K562 (cell line): Measurements from ENCODE around the gene CACNB2. TPM values are rescaled to one million over a fixed set of nuclear protein-coding genes. Genes with fewer than 3 reads are reported as not detected.
A peak's percentile ranks its signal among the peaks of the same experiment; 100 is the strongest.

ENCODE experiments used
- ATAC-seq: fragments of 200-7000 bp; cut with Tn5 transposase; 3 replicates; pipeline ENCODE4 v1.9.1; 2020; ENCODE audit warnings: moderate library complexity
- BruUV-seq: library from RNA; stranded (reverse); fragments of 400-500 nt; replicated peaks from 2 replicates; lab custom pipeline; 2021; lab: Mats Ljungman, UMichigan
- CTCF ChIA-PET: fragments of 300-600 bp; formaldehyde crosslinking; extraction: SDS; loops from one replicate; lab custom pipeline; 2021; ENCODE audit warnings: low intra/inter-chr PET ratio; lab: Yijun Ruan, JAX
- POLR2A ChIA-PET: fragments of 300-600, 350-650 bp; sonication (Branson Sonifier 250); formaldehyde crosslinking; extraction: SDS; loops from one replicate; lab custom pipeline; 2021; ENCODE audit warnings: antibody characterized with exemption, inconsistent platforms; lab: Yijun Ruan, JAX
- DNase-seq, 4 experiments: peaks; one replicate each; pipeline versions ENCODE4 v3.0.0 to v3.0.0-alpha.2; 2011 to 2018; ENCODE audit warnings: low spot score in 3 of 4, mixed read lengths in 3 of 4; ENCODE audit errors: extremely low read depth in 1 of 4
- FAIRE-seq: peaks from 2 replicates; lab custom pipeline; 2011; peaks lifted over from hg19 to GRCh38; lab: Jason Lieb, UNC
- H2AFZ ChIP-seq: 2 replicates; pipeline ENCODE4 v1.6.0; 2011; ENCODE audit warnings: low read depth, low read length, control low read depth, inconsistent platforms
- H3K27ac ChIP-seq: fragments of 200-600 bp; 3 replicates; pipeline ENCODE4 v1.8.0; 2011; ENCODE audit warnings: low read depth, mild to moderate bottlenecking, control low read depth, inconsistent platforms, low read length, moderate library complexity, mixed read lengths; ENCODE audit errors: extremely low read depth
- H3K27me3 ChIP-seq, 2 experiments: fragments of 300-600 bp in 1 of 2; 2 replicates in 1 of 2; 3 replicates in 1 of 2; pipeline versions ENCODE4 v1.6.0 to v1.8.0; 2011; ENCODE audit warnings: inconsistent platforms in 2 of 2, low read length in 2 of 2, mild to moderate bottlenecking in 1 of 2, mixed read lengths in 1 of 2, moderate library complexity in 1 of 2; ENCODE audit not compliant: control insufficient read depth in 2 of 2, insufficient read depth in 2 of 2
- H3K36me3 ChIP-seq: fragments of 300-600 bp; 3 replicates; pipeline ENCODE4 v1.8.0; 2011; ENCODE audit warnings: mild to moderate bottlenecking, low read length, inconsistent platforms; ENCODE audit not compliant: control insufficient read depth, insufficient read depth
- H3K4me1 ChIP-seq, 2 experiments: fragments of 200-600 bp in 1 of 2; replicated peaks in 1 of 2; 2 replicates in 1 of 2; 3 replicates in 1 of 2; pipeline versions ENCODE4 v1.5.1 to v1.8.0; 2011; ENCODE audit warnings: inconsistent platforms in 2 of 2, low read length in 2 of 2, mild to moderate bottlenecking in 1 of 2, mixed read lengths in 1 of 2, moderate library complexity in 1 of 2; ENCODE audit not compliant: control insufficient read depth in 2 of 2, insufficient read depth in 2 of 2
- H3K4me2 ChIP-seq: 2 replicates; pipeline ENCODE4 v1.6.1; 2011; ENCODE audit warnings: low read length, control low read depth, inconsistent platforms, mixed read lengths; ENCODE audit not compliant: insufficient read depth
- H3K4me3 ChIP-seq: fragments of 200-600 bp; sonication (generic), shearing (Covaris generic); 2 replicates; pipeline ENCODE4 v1.5.1; 2016; ENCODE audit warnings: control low read depth, inconsistent platforms
- H3K79me2 ChIP-seq: fragments of 200-600 bp; 3 replicates; pipeline ENCODE4 v1.8.0; 2011; ENCODE audit warnings: low read length, inconsistent platforms; ENCODE audit not compliant: control insufficient read depth, insufficient read depth
- H3K9ac ChIP-seq, 2 experiments: 2 replicates each; pipeline versions ENCODE4 v1.6.0 to v1.6.1; 2011; ENCODE audit warnings: low read depth in 2 of 2, low read length in 2 of 2, control low read depth in 1 of 2, inconsistent platforms in 1 of 2, mild to moderate bottlenecking in 1 of 2, mixed read lengths in 1 of 2; ENCODE audit not compliant: insufficient read depth in 1 of 2
- H3K9me1 ChIP-seq: one replicate; pipeline ENCODE4 v1.6.0; 2011; ENCODE audit warnings: inconsistent platforms, mild to moderate bottlenecking, low read length, moderate library complexity; ENCODE audit not compliant: control insufficient read depth, insufficient read depth
- H3K9me3 ChIP-seq: replicated peaks from 2 replicates; pipeline ENCODE4 v1.5.1; 2011; ENCODE audit warnings: low read depth, low read length, inconsistent platforms; ENCODE audit not compliant: control insufficient read depth, insufficient read depth
- H4K20me1 ChIP-seq: replicated peaks from 2 replicates; pipeline ENCODE4 v1.6.1; 2011; ENCODE audit warnings: low read length, inconsistent platforms, mixed read lengths; ENCODE audit not compliant: control insufficient read depth, insufficient read depth
- CBX3 ChIP-seq, 2 experiments: IDR thresholded peaks; 1 replicate in 1 of 2; 2 replicates in 1 of 2; pipeline ENCODE4 v1.6.1; 2012; ENCODE audit warnings: inconsistent platforms in 2 of 2, low read length in 2 of 2, borderline replicate concordance in 1 of 2, control low read depth in 1 of 2
- CXXC5 ChIP-seq: fragments of 250-450 bp; sonication (Bioruptor Pico); IDR thresholded peaks from 2 replicates; pipeline ENCODE4 v1.8.0; 2022; ENCODE audit warnings: inconsistent platforms, mild to moderate bottlenecking, moderate library complexity
- FOSL1 ChIP-seq: fragments of 200-800 bp; sonication (Bioruptor generic); conservative IDR thresholded peaks from 2 replicates; pipeline ENCODE4 v1.6.1; 2016; ENCODE audit warnings: missing genetic modification characterization, missing compliant biosample characterization
- KLF1 ChIP-seq: fragments of 450-650 bp; IDR thresholded peaks from 2 replicates; pipeline ENCODE4 v1.6.1; 2016; ENCODE audit warnings: missing genetic modification characterization, missing compliant biosample characterization
- SIX5 ChIP-seq, 2 experiments: IDR thresholded peaks; 2 replicates each; pipeline ENCODE4 v1.6.1; 2011; ENCODE audit warnings: low read length in 2 of 2, borderline replicate concordance in 1 of 2, low read depth in 1 of 2, mild to moderate bottlenecking in 1 of 2, moderate library complexity in 1 of 2; ENCODE audit not compliant: insufficient read depth in 1 of 2
- SREBF2 ChIP-seq: sonication (generic); formaldehyde crosslinking; IDR thresholded peaks from 2 replicates; pipeline ENCODE4 v1.4.0; 2020; ENCODE audit warnings: mild to moderate bottlenecking, missing genetic modification reagents
- YBX1 ChIP-seq: fragments of 450-650 bp; IDR thresholded peaks from 2 replicates; pipeline ENCODE4 v1.7.1; 2016; ENCODE audit warnings: mild to moderate bottlenecking
- ZNF778 ChIP-seq: fragments of 450-650 bp; formaldehyde crosslinking; IDR thresholded peaks from 2 replicates; pipeline ENCODE4 v1.4.0; 2020; ENCODE audit warnings: mild to moderate bottlenecking, moderate library complexity
- WGBS: fragments of 100-300 bp; shearing (Covaris generic); methylation state at CpG from one replicate; pipeline ENCODE4 v1.1.6; 2016; ENCODE audit warnings: low coverage, mixed read lengths; ENCODE audit not compliant: insufficient coverage; ENCODE audit errors: missing lambda C conversion rate; 5-methylcytosine and 5-hydroxymethylcytosine counted together
- in situ Hi-C: fragments of 300-500 bp; cut with MboI; formaldehyde crosslinking; loops from 4 replicates; pipeline ENCODE4 v1.15.0; 2018; ENCODE audit warnings: inconsistent platforms, mixed read lengths
- intact Hi-C: fragments of 100-400 bp; cut with micrococcal nuclease; formaldehyde crosslinking; loops from 2 replicates; pipeline ENCODE4 v1.14.2; 2022
- polyA plus RNA-seq, 8 experiments: library from polyadenylated mRNA; depleted of rRNA in 4 of 8; stranded (reverse) in 5 of 8; unstranded in 3 of 8; fragments of >200 nt; fragmentation: Nextera tagmentation in 2 of 8; fragmentation: Illumina TruSeq in 1 of 8; extraction: Ambion mirVana in 2 of 8; extraction: Trizol in 1 of 8; gene quantifications; 2 replicates each; pipeline versions ENCODE4 v1.2.1 to v1.2.3, GENCODE V29; 2011 to 2014; ENCODE audit warnings: inconsistent platforms in 1 of 8, missing spikeins in 1 of 8
- total RNA-seq, 7 experiments: library from RNA; depleted of rRNA in 6 of 7; stranded (reverse); fragments of >200 nt in 6 of 7; fragmentation: Illumina TruSeq in 2 of 7; extraction: Trizol in 2 of 7; gene quantifications; 2 replicates each; pipeline versions ENCODE4 v1.2.1 to v1.2.3, GENCODE V29; 2011 to 2021; ENCODE audit warnings: low replicate concordance in 1 of 7
- TF ChIP-seq, protein P1 (sequence below): IDR thresholded peaks from 3 replicates; pipeline ENCODE4 v1.6.1; 2011; ENCODE audit warnings: borderline replicate concordance, mild to moderate bottlenecking; ENCODE audit not compliant: insufficient read length, insufficient read depth
- TF ChIP-seq, protein P2 (sequence below): fragments of 450-650 bp; formaldehyde crosslinking; IDR thresholded peaks from 2 replicates; pipeline ENCODE4 v1.4.0; 2020; ENCODE audit warnings: mild to moderate bottlenecking, mixed read lengths

The CACNB2 gene
- total and polyA plus RNA-seq, 9 of the 15 experiments (the other 6 are each of a cell fraction or from before 2014, with no cell fraction given) = 1.8 to 2.2 TPM; not detected in 7

DNA sequence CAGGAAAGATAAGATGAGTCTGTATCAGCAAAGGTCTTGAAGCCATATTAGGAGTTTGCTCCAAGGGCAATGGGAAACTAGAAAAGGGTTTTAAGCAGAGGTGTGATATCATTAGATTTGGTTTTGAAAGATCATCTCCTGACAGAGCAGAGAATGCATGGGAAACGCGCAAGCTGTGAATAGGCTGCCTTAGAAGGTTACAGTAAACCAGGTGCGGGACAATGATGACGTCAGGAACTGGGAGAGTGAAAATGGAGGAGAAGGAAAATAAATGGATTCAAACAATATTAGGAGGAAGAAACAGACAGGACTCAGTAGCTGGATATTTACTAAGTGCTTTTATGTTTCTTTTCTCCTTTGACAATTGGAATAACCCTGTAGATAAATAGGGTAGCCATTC is 50.6 kb downstream of the CACNB2 start:
- Histone ChIP-seq H3K27ac (no peak overlapping the region), H3K36me3 (no peaks in the 10 kb centered on the region), H3K79me2 (no peaks in the 10 kb centered on the region), H3K27me3 (no peaks in the 10 kb centered on the region), H2AFZ (no peak overlapping the region), H4K20me1 (no peaks in the 10 kb centered on the region), H3K4me3 (no peak overlapping the region), H3K9me3 (no peaks in the 10 kb centered on the region), H3K4me1 (no peaks in the 10 kb centered on the region), H3K4me2 (no peak overlapping the region)
- no peak for ATAC-seq
- intact Hi-C loops = no loop called here
- BruUV-seq = no TSS peak
- POLR2A ChIA-PET = interaction anchor here (0.6 kb wide), 1 partner anchor 346 kb away, joined by 4 read pairs; no protein-coding TSS in a partner anchor
- TF ChIP-seq, protein P1, sequence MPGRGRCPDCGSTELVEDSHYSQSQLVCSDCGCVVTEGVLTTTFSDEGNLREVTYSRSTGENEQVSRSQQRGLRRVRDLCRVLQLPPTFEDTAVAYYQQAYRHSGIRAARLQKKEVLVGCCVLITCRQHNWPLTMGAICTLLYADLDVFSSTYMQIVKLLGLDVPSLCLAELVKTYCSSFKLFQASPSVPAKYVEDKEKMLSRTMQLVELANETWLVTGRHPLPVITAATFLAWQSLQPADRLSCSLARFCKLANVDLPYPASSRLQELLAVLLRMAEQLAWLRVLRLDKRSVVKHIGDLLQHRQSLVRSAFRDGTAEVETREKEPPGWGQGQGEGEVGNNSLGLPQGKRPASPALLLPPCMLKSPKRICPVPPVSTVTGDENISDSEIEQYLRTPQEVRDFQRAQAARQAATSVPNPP = no peak
- TF ChIP-seq ZNF778 (CRISPR knock-in tag) = no peak
- TF ChIP-seq FOSL1 (tag) = no peak
- no peak for TF ChIP-seq YBX1
- TF ChIP-seq, all 486 proteins: peak for 0
- FAIRE-seq (no peak), DNase-seq (no peak)
- H3K9me1 ChIP-seq = no peaks in the 10 kb centered on the region
- in situ Hi-C loops = no loop called here
- 7% methylated on average over 4 of the region's 4 CpGs for WGBS
- CTCF ChIA-PET = no interaction called here
- H3K9ac ChIP-seq = no peak overlapping the region

DNA sequence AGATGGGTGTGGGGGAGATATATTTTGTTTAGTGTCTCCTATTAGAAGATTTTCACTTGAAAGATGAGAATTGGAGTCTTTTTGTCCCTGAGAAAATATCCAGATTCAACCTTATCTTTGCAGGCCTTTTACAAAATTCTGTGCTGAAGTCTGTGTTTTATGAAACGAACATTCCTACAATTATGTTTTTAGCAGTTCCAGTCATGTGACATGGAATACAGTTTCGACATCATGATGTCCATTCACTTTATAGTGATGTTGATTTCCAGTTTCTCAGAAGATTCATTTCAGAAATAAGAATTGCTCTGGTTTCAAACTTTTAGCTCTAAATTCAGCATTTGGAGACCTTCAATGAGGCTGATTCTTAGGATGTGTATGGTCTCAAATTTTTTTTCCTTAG is 54.4 kb downstream of the CACNB2 start:
- no peaks in the 10 kb centered on the region for H3K4me1 ChIP-seq
- no peak overlapping the region for H3K27ac ChIP-seq
- H3K36me3 ChIP-seq = no peaks in the 10 kb centered on the region
- BruUV-seq = no TSS peak
- no peak overlapping the region for H3K9ac ChIP-seq
- no peaks in the 10 kb centered on the region for H4K20me1 ChIP-seq
- intact Hi-C loops (no loop called here), in situ Hi-C loops (no loop called here)
- ChIA-PET POLR2A (no interaction called here), CTCF (no interaction called here)
- H3K9me3 ChIP-seq = no peaks in the 10 kb centered on the region
- no peaks in the 10 kb centered on the region for H3K27me3 ChIP-seq
- ATAC-seq = no peak
- H3K9me1 ChIP-seq = no peaks in the 10 kb centered on the region
- no peaks in the 10 kb centered on the region for H3K79me2 ChIP-seq
- TF ChIP-seq KLF1 (tag) = no peak
- TF ChIP-seq, protein P2, sequence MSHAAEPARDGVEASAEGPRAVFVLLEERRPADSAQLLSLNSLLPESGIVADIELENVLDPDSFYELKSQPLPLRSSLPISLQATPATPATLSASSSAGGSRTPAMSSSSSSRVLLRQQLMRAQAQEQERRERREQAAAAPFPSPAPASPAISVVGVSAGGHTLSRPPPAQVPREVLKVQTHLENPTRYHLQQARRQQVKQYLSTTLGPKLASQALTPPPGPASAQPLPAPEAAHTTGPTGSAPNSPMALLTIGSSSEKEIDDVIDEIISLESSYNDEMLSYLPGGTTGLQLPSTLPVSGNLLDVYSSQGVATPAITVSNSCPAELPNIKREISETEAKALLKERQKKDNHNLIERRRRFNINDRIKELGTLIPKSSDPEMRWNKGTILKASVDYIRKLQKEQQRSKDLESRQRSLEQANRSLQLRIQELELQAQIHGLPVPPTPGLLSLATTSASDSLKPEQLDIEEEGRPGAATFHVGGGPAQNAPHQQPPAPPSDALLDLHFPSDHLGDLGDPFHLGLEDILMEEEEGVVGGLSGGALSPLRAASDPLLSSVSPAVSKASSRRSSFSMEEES (CRISPR knock-in tag) = peak; percentile 56
- no peak for TF ChIP-seq CXXC5 (CRISPR knock-in tag)
- no peak for TF ChIP-seq SREBF2 (CRISPR knock-in tag)
- no peak for TF ChIP-seq SIX5 (IDR thresholded peaks at IDR 0.05; ENCODE audit: borderline replicate concordance in 1 of 2, insufficient read depth in 1 of 2, low read depth in 1 of 2, low read length in 2 of 2)
- no peak for TF ChIP-seq CBX3 (IDR thresholded peaks at IDR 0.05; ENCODE audit: borderline replicate concordance in 1 of 2, low read length in 2 of 2)
- WGBS = 0% methylated on average over 2 of the region's 2 CpGs
- H2AFZ ChIP-seq = no peak overlapping the region
- no peak for FAIRE-seq
- DNase-seq = no peak
- no peak overlapping the region for H3K4me3 ChIP-seq
- H3K4me2 ChIP-seq = no peak overlapping the region
